Mammary epithelial cell (primary cell): ENCODE results near the gene TSPAN18.

Experiments
- EZH2 ChIP-seq: IDR thresholded peaks from 2 replicates; pipeline ENCODE4 v1.6.1; 2012; ENCODE audit warnings: low read length, inconsistent platforms, borderline replicate concordance
- TF ChIP-seq, protein P1 (sequence below), 2 donors: IDR thresholded peaks in 1 of 2; conservative IDR thresholded peaks in 1 of 2; 2 replicates each; pipeline ENCODE4 v1.5.1; 2011 to 2012; ENCODE audit warnings: inconsistent platforms in 2 of 2, low read length in 2 of 2, mild to moderate bottlenecking in 2 of 2, control low read depth in 1 of 2, low read depth in 1 of 2; ENCODE audit not compliant: insufficient read depth in 1 of 2; ENCODE audit errors: extremely low read depth in 1 of 2

DNA sequence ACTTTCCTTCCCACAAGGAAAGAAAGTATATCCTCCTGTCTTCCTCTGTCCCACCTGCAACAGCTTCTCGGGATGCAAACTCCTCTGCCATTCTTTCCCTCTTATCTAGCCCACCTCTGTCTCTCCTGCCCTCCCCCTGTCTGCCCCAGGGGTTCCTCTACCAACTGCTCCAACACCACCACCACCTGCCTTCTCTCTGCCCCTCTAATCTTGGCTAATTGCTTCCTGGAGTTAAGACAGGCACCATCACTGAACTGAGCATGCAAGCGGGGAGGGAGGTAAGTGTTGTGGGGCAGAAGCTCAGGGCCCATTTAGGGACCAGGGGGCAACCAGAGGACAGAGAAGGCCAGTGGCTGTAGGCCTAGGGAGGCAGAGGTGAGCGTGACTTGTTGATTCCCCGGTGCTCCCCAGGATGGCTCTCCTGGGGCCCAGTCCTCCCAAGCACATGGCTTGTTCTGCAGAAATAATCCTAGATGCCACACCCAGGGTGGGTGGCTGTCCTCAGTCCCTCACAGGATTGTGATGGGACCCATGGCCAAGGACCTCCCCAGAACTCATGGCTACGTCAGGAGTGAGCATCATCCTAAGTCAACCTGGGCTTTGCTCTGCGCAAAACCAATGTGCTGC, 112.8 kb downstream of the TSPAN18 start:
- TF ChIP-seq, protein P1, sequence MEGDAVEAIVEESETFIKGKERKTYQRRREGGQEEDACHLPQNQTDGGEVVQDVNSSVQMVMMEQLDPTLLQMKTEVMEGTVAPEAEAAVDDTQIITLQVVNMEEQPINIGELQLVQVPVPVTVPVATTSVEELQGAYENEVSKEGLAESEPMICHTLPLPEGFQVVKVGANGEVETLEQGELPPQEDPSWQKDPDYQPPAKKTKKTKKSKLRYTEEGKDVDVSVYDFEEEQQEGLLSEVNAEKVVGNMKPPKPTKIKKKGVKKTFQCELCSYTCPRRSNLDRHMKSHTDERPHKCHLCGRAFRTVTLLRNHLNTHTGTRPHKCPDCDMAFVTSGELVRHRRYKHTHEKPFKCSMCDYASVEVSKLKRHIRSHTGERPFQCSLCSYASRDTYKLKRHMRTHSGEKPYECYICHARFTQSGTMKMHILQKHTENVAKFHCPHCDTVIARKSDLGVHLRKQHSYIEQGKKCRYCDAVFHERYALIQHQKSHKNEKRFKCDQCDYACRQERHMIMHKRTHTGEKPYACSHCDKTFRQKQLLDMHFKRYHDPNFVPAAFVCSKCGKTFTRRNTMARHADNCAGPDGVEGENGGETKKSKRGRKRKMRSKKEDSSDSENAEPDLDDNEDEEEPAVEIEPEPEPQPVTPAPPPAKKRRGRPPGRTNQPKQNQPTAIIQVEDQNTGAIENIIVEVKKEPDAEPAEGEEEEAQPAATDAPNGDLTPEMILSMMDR (conservative IDR thresholded peaks at IDR 0.05 in 1 of 2, IDR thresholded peaks at IDR 0.05 in 1 of 2; ENCODE audit: extremely low read depth in 1 of 2, insufficient read depth in 1 of 2, low read depth in 1 of 2, low read length in 2 of 2): no peak
- TF ChIP-seq EZH2: no peak
